ENCODE results near the gene CDK14.

Gene CDK14

GRCh38 chr7:91182819-91183764 lies 587.0 kb downstream of the CDK14 start:
- H3K4me3 ChIP-seq (ENCODE audit: low read length) = no peak overlapping the region
- no peak overlapping the region for H2AFZ ChIP-seq (ENCODE audit: low read length)
- H4K20me1 ChIP-seq (ENCODE audit: insufficient read depth, low read length) = no peaks in the 10 kb centered on the region
- TF ChIP-seq EZH2phosphoT487 (IDR thresholded peaks at IDR 0.05; ENCODE audit: low read length) (no peak), CTCF (IDR thresholded peaks at IDR 0.05; ENCODE audit: low read length) (no peak), EZH2 (optimal IDR thresholded peaks at IDR 0.05; ENCODE audit: low read depth, low read length) (no peak)
- H3F3A ChIP-seq (ENCODE audit: insufficient read depth, low read length) = no peaks in the 10 kb centered on the region
- H3K4me2 ChIP-seq (ENCODE audit: low read depth, low read length) = no peak overlapping the region
- H3K9me3 ChIP-seq (replicated peaks; ENCODE audit: insufficient read depth, low read length) = no peaks in the 10 kb centered on the region
- no peaks in the 10 kb centered on the region for H3K9me2 ChIP-seq (replicated peaks; ENCODE audit: insufficient read depth, low read length)
- H3K27ac ChIP-seq (ENCODE audit: low read length) = no peak overlapping the region
- no peaks in the 10 kb centered on the region for H3K27me3 ChIP-seq (replicated peaks; ENCODE audit: insufficient read depth, low read length)
- H3K9ac ChIP-seq (ENCODE audit: low read length) = no peak overlapping the region
- no peak for DNase-seq
- H3K4me1 ChIP-seq (ENCODE audit: low read length) = no peaks in the 10 kb centered on the region
- no peaks in the 10 kb centered on the region for H3K79me2 ChIP-seq (ENCODE audit: low read length)
- no peaks in the 10 kb centered on the region for H3K36me3 ChIP-seq (replicated peaks; ENCODE audit: insufficient read depth, low read length)

GRCh38 chr7:91185771-91186170 lies 589.6 kb downstream of the CDK14 start:
- no peak for TF ChIP-seq CTCF (IDR thresholded peaks at IDR 0.05; ENCODE audit: low read length)
- TF ChIP-seq EZH2 (optimal IDR thresholded peaks at IDR 0.05; ENCODE audit: low read depth, low read length) = no peak
- no peak for TF ChIP-seq EZH2phosphoT487 (IDR thresholded peaks at IDR 0.05; ENCODE audit: low read length)

GRCh38 chr7:91187061-91187460 lies 590.9 kb downstream of the CDK14 start:
- Histone ChIP-seq H3K36me3 (replicated peaks; ENCODE audit: insufficient read depth, low read length) (no peaks in the 10 kb centered on the region), H3K27ac (ENCODE audit: low read length) (no peak overlapping the region), H3K4me3 (ENCODE audit: low read length) (no peak overlapping the region), H2AFZ (ENCODE audit: low read length) (no peak overlapping the region), H3K9me3 (replicated peaks; ENCODE audit: insufficient read depth, low read length) (no peaks in the 10 kb centered on the region), H3K4me2 (ENCODE audit: low read depth, low read length) (no peak overlapping the region), H3K4me1 (ENCODE audit: low read length) (no peaks in the 10 kb centered on the region), H3K27me3 (replicated peaks; ENCODE audit: insufficient read depth, low read length) (no peaks in the 10 kb centered on the region), H3K9ac (ENCODE audit: low read length) (no peak overlapping the region), H3K9me2 (replicated peaks; ENCODE audit: insufficient read depth, low read length) (no peaks in the 10 kb centered on the region), H4K20me1 (ENCODE audit: insufficient read depth, low read length) (no peaks in the 10 kb centered on the region), H3K79me2 (ENCODE audit: low read length) (peaks cover 3% of the 10 kb centered on the region; the same call in 1 of the 2 replicates), H3F3A (ENCODE audit: insufficient read depth, low read length) (no peaks in the 10 kb centered on the region)
- TF ChIP-seq EZH2phosphoT487 (IDR thresholded peaks at IDR 0.05; ENCODE audit: low read length) (no peak), EZH2 (optimal IDR thresholded peaks at IDR 0.05; ENCODE audit: low read depth, low read length) (no peak), CTCF (IDR thresholded peaks at IDR 0.05; ENCODE audit: low read length) (no peak)
- DNase-seq = no peak

More at GRCh38 chr7:91185771-91186170, 589.6 kb downstream of the CDK14 start:
- H3K36me3 ChIP-seq (replicated peaks; ENCODE audit: insufficient read depth, low read length) = no peaks in the 10 kb centered on the region
- no peaks in the 10 kb centered on the region for H3K9me2 ChIP-seq (replicated peaks; ENCODE audit: insufficient read depth, low read length)
- H3K4me2 ChIP-seq (ENCODE audit: low read depth, low read length) = no peak overlapping the region
- H3K4me1 ChIP-seq (ENCODE audit: low read length) = no peaks in the 10 kb centered on the region
- no peak overlapping the region for H3K27ac ChIP-seq (ENCODE audit: low read length)
- DNase-seq = no peak
- no peaks in the 10 kb centered on the region for H3K9me3 ChIP-seq (replicated peaks; ENCODE audit: insufficient read depth, low read length)
- no peak overlapping the region for H2AFZ ChIP-seq (ENCODE audit: low read length)
- no peak overlapping the region for H3K9ac ChIP-seq (ENCODE audit: low read length)
- no peaks in the 10 kb centered on the region for H3K27me3 ChIP-seq (replicated peaks; ENCODE audit: insufficient read depth, low read length)
- no peaks in the 10 kb centered on the region for H4K20me1 ChIP-seq (ENCODE audit: insufficient read depth, low read length)
- peaks cover 3% of the 10 kb centered on the region; the same call in 1 of the 2 replicates for H3K79me2 ChIP-seq (ENCODE audit: low read length)
- H3F3A ChIP-seq (ENCODE audit: insufficient read depth, low read length) = no peaks in the 10 kb centered on the region
- no peak overlapping the region for H3K4me3 ChIP-seq (ENCODE audit: low read length)
